NCI-H2227 (cell line): ENCODE measurements around the gene RNF133.
"Not testable (repeated sequence)": the region's sequence is repeated elsewhere in the genome, so short reads cannot be mapped to it uniquely, and the experiment has no call there.

Experiments used
- DNase-seq: peaks from one replicate; lab custom pipeline; 2025; ENCODE audit not compliant: unreplicated experiment; lab: John Stamatoyannopoulos, UW

Gene RNF133

DNA sequence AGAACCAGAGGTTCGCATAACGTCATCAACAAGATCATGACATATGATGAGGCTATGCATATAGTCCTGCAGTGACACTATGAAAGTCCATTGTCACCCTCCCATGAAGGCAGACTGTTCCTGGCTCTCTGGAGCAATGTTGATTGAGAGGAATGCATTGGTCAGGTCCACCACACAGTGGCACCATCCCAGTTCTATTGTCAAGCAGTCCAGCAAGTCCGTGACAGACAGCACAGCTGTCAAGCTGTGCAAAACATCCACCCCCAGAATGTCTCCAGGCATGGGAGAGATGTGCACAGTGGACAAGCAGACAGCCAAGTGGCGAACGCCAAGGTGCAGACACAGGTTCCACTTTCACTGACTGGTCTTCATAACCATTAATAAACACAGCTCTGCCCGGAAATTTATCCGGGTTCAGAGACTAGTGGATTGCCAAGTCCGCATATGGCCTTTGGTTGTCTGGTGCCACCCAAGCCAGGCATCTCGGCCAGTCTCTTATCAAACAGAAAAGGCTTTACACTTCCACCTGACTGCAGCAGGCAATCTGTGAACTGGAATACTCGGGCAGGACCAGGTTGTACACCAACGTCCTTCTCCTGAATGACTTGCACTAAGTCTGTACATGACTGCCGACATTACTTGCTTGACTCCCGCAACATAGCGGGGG, 7.2 kb downstream of the RNF133 start:
- no peak for DNase-seq

DNA sequence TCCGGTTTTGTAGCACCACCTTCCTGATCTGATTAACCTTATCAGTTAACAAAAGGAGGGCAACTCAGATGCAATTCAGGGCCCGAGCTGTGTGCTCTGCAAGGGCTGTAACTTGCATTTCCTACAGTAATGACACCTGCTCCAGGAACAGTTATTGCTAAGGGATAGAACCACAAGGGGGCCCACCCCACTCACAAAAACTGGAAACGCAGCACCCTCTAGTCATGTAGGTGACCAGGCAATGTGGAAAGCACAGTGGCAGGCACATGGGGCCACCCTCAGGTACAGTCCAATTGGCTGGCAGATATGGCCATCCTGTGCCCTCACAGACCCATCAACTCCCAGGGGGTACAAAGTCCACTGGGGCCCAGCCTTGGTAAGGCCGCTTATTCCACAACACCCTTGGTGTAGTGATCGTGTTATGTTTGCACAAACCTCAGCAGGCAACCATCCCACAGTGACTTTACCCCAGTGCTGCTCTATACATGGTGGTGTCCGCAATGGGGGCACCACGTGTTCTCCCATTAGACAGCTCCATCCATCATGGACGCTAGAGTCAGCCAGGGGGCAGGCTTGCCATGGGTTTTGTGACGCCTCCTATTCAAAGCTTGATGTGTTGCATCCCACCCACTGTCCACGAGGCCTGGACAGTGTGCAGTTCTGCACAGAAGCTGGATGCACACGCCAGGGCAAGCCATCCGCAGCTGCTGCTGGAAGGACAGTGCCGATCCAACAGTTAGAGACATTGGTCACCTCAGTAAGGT, 9.4 kb downstream of the RNF133 start:
- DNase-seq, result no peak

DNA sequence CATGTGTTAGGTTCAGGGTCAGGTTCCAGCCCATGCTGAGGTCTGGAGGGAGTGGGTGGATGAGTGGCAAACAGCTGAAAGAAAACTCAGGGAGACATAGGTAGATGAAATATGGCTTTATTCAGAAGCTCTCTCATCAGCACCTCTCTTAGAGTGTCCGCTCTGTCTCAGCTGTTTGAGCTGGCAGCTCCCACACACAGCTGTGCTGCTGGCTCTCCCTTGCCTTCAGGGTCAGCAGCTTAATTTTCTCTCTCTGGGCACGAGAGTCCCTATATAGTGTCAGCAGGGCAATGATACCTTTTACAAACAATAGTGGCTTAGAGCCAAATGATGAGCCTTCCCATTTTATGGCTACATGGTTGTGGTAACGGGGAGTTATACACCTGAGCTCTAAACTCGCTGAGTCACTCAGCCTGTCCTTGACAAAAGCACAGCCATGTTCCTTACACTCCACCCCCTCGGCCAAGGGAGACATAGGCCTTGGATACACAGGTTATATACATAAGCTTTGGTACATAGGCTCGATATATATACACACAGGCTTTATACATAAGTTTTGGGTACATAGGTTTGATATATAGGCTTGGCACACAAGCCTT, 10.4 kb downstream of the RNF133 start:
- no peak for DNase-seq

DNA sequence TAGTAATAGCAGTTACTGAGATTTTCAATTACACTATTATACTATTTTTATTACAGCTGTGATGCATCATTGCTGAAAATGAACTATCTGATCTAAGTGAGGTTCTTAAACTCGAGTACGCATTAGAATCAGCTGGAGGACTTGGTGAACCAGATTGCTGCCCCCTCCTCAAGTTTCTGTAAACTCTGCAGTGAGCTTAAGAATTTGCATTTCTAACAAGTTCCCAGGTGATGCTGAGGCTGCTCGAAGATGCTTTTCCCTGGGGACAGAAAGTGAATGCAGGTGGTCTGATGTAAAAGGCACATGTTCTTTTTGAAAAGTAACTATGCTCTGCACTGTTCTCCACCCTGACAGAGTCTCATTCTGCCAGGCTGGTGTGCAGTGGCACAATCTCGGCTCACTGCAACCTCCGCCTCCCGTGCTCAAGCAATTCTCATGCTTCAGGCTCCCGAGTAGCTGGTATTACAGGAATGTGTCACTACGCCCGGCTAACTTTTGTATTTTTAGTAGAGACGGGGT, 12.5 kb downstream of the RNF133 start:
- DNase-seq, result no peak

DNA sequence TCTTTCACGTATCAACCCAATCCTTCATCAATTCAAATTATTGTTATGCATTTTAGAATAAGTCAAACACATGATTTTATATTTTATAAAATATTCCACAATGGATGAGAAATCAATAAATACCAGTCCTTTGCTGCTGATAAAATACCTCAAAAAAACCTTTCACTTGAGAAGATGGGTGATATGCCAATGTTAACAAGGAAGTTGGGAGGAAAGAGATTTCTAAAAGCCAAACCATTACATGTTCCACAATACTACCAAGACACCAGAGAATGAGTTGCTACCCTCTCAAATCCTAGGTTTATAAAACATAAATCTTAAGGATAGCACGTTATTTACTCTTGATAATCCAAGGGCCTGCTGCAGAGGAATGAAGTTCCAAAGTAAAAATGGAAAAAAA, 14.4 kb downstream of the RNF133 start:
- no peak for DNase-seq

DNA sequence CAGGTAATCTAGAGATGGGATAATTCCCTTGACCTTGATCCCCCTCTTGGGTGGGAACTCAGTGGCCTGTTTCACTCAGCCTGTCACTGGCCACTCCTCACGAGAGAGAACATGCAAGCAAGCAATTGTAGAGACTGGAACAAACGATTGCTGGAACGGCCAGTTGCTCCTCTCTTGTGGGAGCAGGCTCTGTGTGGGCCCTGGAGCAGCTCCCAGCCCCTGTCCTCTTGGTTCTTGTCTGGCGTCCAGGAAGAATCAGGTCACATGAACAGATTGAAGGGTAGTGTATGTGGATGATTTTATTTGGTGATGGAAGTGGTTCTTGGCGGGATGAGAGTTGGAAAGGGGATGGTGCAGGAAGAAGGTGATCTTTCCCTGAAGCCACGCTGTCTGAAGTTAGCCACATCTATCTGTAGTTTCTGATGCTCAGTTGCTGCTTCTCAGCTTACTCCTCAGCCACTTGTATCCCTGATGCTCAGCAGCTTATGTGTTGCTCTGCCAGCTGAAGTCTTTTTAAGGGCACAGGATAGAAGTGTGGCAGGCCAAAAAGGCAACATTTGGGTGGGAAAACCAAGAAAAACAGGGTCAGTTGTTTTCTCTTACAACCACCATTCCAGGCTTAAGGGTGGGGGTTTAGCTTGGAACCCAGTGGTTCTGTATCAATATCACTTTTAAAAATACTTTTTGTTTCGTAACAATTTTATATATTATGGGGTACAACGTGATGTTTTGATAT, 15.9 kb downstream of the RNF133 start:
- no peak for DNase-seq

DNA sequence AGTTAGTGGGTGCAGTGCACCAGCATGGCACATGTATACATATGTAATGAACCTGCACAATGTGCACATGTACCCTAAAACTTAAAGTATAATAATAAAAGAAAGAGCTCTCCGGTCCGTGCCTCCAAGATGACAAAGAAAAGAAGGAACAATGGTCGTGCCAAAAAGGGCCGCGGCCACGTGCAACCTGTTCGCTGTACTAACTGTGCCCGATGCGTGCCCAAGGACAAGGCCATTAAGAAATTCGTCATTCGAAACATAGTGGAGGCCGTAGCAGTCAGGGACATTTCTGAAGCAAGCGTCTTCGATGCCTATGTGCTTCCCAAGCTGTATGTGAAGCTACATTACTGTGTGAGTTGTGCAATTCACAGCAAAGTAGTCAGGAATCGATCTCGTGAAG, 17.7 kb downstream of the RNF133 start:
- not testable (repeated sequence) for DNase-seq

DNA sequence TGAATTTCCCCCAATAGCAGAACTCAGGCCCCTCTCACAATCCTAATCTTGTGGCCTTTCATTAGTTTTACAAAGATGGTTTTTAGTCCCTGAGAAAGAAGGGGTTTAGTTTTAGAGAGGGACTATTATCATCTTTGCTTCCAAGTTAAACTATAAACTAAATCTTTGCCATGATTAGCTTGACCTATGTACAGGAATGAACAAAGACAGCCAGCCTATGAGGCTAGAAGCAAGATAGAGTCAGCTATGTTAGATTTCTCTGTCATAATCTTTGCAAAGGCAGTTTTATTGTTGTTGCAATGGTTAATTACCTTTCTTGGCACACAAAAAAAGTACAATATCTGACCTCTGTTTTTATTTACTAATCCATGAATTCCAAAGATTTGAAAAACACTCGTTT, 19.1 kb downstream of the RNF133 start:
- no peak for DNase-seq

DNA sequence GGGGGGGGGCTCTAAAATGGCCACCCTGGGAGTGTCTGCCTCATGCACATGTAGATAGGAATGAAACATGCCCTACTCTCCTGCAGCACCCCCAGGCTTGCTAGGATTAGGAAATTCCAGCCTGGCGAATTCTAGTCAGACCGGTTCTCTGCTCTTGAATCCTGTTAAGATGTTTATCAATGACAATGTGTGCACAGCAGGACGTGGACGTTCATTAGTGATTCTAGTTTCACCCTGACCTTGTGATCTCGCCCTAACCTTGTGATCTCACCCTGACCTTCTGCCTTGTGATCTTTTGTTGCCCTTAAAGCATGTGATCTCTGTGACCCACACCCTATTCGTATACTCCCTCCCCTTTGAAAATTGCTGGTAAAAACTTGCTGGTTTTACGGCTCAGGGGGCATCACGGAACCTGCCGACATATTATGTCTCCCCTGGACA, 19.6 kb downstream of the RNF133 start:
- not testable (repeated sequence) for DNase-seq

DNA sequence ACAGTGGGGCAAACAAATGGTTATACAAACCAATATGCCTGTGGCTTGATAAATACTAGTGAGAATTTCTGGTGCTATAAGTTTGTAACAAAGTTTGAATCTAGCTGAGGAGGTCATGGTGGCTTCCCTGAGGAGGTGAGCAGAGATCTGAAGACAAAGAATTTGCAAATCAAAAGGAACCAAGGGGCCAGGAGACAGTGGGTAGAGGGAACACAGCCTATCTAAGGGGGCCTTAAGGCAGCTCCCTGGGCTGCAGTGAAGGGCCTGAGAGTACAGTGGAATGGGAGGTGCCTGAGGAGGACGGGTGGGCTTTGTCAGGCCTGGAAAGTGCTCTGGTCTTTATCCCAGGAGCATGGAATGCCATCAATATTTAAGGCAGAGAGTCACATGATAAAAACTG, 21.8 kb downstream of the RNF133 start:
- DNase-seq, result no peak

DNA sequence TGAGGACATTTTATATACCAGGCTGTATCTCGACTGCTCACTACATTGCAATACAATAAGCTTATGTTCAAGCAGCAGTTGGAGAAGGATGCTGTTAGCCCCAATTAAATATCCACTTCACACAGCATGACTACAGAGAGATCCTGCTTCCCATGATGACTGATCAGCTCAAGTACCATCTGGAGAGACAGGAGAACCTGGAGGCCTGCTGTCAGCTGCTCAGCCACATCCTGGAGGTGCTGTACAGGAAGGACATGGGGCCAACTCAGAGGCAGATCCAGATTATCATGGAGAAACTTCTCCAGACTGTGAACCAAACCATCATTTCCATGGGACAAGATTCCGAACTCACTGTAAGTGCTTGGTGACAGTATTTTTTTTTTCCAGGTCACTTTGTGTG, 22.5 kb downstream of the RNF133 start:
- no peak for DNase-seq

DNA sequence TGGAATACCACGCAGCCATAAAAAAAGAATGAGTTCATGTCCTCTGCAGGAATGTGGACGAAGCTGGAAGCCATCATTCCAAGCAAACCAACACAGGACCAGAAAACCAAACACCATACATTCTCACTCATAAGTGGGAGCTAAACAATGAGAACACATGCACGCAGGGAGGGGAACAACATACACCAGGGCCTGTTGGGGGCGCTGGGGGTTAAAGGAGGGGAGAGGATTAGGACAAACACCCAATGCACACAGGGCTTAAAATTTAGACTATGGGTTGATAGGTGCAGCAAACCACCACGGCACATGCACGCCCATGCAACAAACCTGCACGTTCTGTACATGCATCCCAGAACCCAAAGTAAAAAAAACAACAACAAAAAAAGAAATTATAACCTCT, 23.3 kb downstream of the RNF133 start:
- no peak for DNase-seq

DNA sequence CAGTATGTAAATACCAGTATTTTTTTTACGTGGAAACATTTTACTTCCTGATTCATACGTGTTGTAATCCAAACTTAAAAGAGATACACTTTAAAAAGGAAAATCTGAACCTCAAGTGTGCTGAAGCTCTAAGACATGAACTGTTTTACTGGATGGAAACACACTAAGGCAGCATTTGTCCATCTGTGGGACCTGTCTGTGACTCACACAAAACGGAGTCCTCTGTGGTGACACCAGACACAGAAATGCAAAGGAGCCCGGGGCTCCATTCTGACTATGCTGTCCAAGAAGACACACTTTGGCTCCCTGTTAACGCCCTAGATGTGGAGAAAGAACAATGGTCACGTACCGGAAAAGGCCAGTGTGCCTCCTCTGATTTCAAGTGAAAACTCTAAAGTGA, 23.9 kb downstream of the RNF133 start:
- no peak for DNase-seq

DNA sequence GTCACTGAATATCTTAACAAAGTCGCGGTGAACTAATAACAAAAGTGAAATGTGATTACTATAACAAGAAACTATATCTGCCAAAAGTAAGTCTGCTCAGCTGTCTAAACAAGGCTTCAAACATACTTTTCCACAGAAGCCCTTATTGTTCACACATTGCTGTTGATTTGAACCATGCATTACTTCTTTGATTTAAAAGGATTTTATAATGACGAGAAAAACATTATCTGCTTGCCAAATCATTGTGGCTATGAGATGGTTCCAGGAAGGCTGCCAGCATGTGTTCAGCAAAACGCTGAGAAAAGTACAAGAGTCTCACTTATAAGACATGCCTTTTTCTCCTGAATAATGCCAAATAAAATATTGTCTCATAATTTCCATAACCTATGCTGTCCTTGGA, 24.4 kb downstream of the RNF133 start:
- DNase-seq, result no peak

DNA sequence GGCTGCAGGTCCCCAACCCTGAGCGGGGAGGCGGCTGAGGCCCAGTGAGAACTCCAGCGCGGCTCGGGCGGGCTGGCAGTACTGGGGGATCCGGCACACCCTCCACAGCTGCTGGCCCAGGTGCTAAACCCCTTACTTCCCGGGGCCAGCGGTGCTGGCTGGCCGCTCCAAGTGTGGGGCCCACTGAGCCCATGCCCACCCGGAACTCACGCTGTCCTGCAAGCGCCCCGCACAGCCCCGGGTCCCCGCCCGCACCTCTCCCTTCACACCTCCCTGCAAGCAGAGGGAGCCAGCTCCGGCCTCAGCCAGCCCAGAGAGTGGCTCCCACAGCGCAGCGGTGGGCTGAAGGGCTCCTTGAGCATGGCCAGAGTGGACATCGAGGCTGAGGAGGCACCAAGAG, 25.0 kb downstream of the RNF133 start:
- DNase-seq, result no peak

DNA sequence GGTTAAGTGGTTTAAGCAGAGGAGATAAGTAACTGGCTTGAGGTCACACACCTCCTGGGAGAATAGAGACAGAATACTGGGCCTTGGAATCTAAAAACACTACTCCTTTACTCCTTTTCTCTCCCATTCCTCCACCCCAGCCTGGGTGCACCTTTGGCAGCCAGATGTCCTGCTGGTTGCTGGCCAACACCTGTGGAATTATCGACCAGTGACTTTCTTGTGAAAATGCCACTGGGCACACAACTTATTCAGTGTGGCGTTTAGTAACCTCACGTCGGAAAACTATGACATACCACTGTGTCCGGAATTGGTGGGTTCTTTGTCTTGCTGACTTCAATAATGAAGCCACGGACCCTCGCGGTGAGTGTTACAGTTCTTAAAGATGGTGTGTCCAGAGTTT, 26.4 kb downstream of the RNF133 start:
- no peak for DNase-seq

DNA sequence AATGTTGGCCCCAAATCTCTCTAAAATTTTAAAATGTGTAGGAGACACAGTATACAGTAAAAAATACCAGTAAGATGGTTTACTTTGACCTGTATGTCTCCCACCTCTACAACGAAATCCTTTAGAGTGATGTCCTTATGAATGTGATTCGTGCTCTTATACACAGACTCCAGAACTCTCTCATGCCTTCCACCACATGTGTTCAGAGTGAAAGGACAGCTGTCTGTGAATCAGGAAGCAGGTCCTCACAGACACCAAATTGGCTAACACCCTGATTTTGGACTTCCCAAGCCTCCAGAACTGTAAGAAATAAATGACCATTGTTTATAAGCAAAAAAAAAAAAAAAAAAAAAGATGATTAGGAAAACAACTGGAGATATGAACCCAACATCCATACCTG, 35.2 kb downstream of the RNF133 start:
- no peak for DNase-seq

DNA sequence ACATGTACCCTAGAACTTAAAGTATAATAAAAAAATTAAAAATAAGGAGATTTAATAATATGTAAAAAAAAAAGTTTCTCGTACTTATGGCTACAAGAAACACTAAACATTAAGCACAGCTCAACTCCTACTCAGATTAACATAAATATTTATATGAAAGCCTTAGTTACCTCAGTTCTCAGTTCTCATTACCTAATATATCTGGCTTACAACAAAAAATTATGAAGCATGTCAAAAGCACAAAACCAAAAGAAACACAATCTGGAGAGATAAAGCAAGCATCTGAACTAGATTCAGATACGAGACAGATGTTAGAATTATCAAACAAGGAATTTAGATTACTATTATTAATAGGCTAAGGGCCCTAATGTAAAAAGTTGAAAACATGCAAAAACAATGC, 40.1 kb downstream of the RNF133 start:
- no peak for DNase-seq

DNA sequence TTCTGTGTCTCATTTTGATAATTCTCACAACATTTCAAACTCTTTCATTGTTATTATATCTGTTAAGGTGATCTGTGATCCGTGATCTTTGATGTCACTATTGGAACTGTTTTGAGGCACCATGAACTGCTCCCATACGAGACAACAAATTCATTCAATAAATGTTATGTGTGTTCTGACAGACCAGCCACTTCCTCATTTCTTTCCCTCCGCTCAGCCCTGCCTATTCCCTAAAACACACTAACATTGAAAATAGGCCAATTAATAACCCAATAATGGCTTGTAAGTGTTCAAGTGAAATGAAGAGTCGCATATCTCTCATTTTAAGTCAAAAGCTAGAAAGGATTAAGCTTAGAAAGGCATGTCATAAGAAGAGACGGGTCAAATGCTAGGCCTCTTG, 45.2 kb downstream of the RNF133 start:
- no peak for DNase-seq

DNA sequence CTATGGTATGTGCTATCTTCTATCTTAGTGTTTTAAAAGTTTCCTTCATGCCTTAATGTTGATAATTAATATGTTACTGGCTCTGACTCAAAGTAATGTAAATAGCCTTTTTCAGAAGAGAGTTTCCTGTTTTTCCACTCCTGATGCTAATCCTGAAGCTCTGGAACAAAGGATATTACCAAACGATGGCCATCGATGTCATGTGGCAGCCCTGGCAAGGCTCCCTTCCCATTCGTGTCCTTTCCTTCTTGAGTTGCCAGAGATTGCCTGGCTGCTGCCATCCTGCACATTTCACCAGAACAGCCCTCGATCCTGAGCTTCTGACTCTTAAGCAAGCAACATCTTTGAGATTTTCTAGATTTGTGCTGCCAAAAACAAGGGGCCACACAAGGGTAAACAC, 46.0 kb downstream of the RNF133 start:
- no peak for DNase-seq

DNA sequence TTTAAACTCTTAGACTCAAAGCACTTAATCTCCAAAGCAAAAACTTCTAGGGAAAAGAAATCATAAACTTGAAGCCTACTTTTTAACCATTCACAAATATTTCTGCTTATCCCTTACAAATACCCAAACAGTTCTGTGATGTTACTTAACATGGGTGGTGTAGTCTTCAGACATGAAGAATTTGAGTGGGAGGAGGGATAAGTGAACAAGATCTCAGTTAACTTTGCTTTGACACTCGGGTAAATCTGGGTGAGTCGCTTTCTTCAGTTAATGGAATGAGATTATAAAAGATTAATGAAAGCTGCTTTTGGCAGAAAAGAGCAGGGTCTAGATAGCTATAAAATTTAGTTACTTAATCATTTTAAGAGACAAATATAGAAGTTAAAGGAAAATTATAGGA, 47.5 kb downstream of the RNF133 start:
- DNase-seq, result no peak
